ENCODE results near the gene LMX1A.
A peak's percentile ranks its signal among the peaks of the same experiment; 100 is the strongest.

Gene LMX1A

DNA sequence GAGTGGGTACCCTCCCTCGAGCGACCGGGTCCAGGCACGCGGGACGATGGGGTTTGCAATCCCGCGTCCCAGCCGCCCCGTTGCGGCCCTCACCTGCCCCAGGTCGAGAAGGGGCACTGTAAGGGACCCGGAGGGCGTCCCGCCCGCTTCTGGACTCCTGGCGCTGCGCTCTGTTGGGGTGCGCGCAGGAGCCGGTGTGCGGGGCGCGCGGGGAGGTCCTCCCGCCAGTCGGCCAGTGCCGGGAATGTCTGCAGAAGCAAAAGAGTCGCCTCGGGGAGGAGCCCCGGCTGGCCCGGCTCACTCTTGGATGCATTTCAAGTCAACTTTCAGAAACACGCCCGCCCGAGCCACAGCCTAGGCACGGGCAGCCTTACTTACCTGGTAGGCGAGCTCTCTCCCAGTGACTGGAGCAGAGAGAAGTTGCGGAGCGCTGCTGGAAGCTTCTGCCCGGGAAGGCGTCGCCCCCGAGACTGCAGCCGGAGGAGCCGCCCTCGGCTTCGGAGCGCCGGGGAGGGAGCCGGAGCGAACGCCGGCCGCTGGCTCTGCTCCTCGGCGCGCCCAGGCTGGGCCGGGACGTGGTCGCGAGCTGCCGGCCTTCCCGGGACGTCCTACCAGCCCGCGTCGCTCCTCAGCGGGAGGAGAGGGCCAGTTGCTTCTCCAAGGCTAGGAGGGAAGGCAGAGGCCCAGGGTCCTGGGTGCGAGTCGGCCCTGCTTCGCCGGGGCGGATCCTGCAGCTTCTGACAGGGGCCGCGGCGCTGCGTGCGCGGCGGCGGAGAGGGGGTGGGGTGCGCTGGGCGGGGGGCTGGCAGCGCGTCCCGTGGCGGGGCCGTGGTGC is at the start of gene LMX1A:
LMX1A (minus strand) TSS at position 739 of the 835 bp plus-strand sequence. CDS start 1,156 bp downstream, outside the sequence.
- no peak for DNase-seq (ENCODE audit: low spot score)

- DNase-seq (ENCODE audit: low spot score) = peak; percentile 91
These were observed 47.4 kb upstream of the LMX1A start for GRCh38 chr1:165403835-165404482.

GRCh38 chr1:165402517-165403111 is 46.1 kb upstream of the LMX1A start:
- DNase-seq (ENCODE audit: low spot score) = no peak

GRCh38 chr1:165397944-165398343 is 41.4 kb upstream of the LMX1A start:
- DNase-seq (ENCODE audit: low spot score) = no peak

DNA sequence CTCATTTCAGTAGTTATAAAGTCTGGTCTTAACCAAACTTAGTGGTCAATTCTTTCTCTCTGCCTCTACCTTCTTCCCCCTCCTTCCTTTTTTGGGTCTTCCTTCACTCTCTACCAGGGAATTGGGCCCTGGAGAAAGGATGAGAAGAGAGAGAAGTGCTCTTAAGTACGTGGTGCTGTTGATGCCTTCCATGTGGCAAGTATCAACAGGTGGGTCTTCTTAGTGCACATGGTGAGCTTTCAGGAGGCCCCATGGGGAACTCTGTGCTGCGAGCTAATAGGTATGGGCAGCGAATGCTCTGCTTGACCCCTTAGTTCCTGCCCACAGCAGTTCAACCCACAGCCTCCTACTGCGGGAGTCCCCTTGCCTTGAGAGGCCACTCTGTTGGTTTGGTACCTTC is 39.4 kb upstream of the LMX1A start:
- DNase-seq (ENCODE audit: low spot score) = no peak

DNA sequence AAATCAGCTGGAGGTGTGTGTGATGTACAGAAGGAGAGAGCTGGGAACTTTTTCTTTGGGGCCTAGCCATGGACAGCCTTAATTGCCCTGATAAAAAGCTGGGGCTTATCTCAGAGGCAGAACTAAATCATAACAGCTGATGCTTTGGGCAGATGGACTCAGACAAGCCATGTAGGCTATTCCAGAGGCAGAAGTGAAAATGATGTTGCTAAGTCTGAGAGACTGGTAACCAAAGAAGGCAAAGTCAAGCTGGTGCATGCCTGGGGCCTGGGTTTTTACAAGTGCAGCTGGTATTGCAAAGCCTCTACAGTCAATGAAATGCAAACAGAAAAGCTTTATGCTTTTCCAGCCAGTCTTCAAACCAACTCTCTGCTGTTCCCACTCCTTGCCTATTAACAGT is 39.0 kb upstream of the LMX1A start:
- no peak for DNase-seq (ENCODE audit: low spot score)

GRCh38 chr1:165392634-165393571 is 36.4 kb upstream of the LMX1A start:
- DNase-seq (ENCODE audit: low spot score) = peak; percentile 93

DNA sequence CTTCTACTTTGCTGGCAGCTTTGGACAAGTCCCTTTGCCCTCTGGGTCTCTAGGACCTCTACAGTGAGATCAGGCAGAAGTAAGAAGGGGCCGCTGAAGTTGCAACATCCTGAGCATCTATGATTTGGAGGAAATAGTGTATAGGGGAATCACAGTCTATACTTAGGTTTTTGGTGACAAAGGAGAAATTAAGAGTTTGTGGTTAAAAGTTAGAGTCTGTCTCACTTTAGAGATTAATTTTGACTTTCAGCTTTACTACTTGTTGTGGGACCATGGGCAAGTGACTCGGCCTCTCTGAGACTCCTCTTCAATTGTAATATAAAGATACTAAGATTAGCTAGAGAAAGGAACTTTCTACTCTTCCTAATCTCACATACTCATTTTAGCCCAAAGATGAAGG is 33.1 kb upstream of the LMX1A start:
- no peak for DNase-seq (ENCODE audit: low spot score)

- no peak for DNase-seq (ENCODE audit: low spot score)
These were observed 31.4 kb upstream of the LMX1A start for GRCh38 chr1:165387961-165388360.

DNA sequence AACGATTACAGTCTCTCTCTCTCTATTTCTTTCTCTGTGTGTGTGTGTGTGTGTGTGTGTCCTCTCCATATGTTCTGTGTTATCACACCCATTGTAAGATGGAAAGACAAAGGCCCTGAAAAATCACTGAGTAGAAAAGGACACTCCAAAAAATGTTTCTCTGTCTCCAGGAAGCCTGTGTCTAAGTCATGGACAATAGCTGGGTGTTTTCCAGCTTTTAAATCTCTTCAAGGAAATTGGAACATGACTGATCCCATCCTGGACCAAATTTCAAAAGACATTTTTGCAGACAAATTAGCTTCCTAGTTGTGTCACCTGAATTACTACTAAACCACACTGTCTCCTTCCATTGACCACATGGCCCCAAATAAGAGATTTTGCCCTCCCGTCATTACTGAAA is 31.0 kb upstream of the LMX1A start:
- DNase-seq (ENCODE audit: low spot score) = no peak

- DNase-seq (ENCODE audit: low spot score) = no peak
These were observed 27.3 kb upstream of the LMX1A start for GRCh38 chr1:165383599-165384405.

DNA sequence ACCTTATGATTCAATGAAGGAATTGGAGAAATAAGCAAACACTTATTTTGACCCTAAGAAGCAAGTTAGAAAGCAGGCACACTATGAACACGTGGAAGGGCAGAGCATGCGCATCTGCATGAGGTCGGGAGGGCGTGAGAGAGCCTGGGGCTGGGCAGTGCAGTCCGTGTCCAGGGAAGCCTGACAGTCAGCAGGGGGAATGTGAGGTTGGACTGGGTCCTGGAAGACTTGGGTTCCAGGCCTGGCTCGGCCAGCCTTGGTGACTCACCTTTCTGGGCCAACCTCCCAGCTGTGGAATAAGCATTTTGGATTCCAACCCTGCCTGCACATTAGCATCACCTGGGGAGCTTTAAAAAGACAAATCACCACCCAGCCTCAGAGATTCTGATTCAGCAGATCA is 26.6 kb upstream of the LMX1A start:
- DNase-seq (ENCODE audit: low spot score) = no peak

- no peak for DNase-seq (ENCODE audit: low spot score)
These were observed 25.4 kb upstream of the LMX1A start for GRCh38 chr1:165381745-165382505.

DNA sequence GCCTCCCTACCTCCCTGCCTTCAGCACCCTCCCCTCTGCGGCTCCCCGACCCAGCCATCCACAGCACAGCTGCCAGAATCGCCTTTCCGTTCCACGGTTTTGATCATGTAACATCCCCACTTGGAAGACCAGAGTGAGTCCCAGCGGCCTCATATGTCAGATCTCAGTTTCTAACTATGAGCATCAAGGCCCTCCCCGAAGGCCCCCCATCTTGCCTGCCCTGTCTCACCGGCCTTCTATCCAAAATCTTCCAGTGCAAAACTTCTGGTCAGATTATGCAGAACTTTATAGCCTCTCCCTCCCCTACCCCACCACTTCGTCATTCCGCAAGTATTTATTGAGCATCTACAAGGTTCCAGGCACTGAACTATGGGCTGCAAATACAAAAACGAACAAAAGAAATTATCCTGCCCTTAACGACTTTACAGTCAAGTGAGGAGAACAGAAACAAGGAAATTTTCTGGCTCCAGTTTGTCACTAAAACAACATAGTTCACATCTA is 20.3 kb upstream of the LMX1A start:
- no peak for DNase-seq (ENCODE audit: low spot score)

DNA sequence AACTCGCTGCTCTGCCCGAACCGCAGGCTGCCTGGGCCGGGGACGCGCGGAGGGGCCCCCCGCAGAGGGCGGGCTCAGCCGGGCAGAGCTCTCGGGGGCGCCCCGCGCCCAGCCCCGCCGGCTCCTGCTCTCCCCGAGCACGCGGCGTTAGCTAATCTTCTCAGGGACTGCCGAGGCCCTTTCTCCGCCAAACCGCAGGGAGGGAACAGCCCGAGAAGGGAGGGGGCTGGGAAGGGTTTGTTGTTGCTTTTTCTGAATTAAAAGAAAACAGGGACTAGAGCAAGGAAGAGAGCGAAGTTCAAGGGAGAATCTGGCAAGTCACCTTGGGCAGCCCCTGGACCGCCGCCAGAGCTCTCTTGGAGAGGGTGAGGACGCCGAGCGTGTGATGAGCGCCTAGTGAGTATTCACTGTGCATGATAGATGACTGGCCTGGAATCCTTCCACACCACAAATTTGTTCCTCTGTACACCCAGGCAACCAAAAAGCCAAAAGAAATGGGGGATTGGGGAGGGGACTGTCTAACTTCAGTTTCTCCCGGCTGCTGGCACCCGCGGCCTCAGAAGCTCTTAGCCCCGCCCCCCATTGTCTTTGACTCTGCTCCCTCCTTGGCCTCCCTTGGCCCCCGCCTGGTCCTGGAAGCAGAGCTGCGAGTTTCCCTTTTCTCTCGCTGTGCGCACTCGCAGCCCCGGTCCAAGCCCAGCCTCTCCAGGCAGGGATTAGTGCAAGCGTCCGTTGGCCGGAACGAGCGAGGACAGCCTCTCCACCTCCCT is 19.7 kb upstream of the LMX1A start:
- no peak for DNase-seq (ENCODE audit: low spot score)

DNA sequence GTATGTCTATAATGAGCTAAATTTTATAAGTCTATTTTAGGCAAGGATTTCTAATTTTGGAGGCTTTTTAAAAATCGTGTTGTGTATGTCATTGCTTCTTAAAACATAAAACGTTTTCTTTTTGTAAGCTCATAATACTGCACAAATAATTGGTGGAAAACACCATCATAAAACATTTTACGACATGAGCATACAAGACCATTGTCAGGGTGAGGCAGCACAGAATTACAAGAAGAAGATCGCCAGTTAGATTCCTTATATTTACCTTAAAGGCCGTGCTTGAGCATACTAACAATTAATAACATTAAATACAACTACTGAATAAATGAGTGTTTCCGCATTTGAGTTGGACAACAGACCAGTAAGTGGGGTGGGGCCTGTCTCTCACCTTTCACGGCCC is 19.1 kb upstream of the LMX1A start:
- DNase-seq (ENCODE audit: low spot score) = no peak

- DNase-seq (ENCODE audit: low spot score) = no peak
These were observed 15.2 kb upstream of the LMX1A start for GRCh38 chr1:165371588-165372225.

GRCh38 chr1:165369255-165369848 is 12.8 kb upstream of the LMX1A start:
- DNase-seq (ENCODE audit: low spot score) = peak; percentile 20

All from SW480 (cell line).